GM18519 (cell line): Measurements from ENCODE around the gene ICE1.
"Not testable (repeated sequence)": the region's sequence is repeated elsewhere in the genome, so short reads cannot be mapped to it uniquely, and the experiment has no call there.

Experiments used
- ATAC-seq: cut with Tn5 transposase; IDR thresholded peaks from one replicate; pipeline ENCODE4 v1.9.1; 2021; ENCODE audit warnings: mild to moderate bottlenecking, moderate library complexity; ENCODE audit not compliant: unreplicated experiment, low FRiP score

Gene ICE1

GRCh38 chr5:5395093-5395492 lies 27.4 kb upstream of the ICE1 start:
- ATAC-seq: not testable (repeated sequence)

GRCh38 chr5:5398071-5398470 lies 24.4 kb upstream of the ICE1 start:
- no peak for ATAC-seq

GRCh38 chr5:5401095-5401494 lies 21.4 kb upstream of the ICE1 start:
- ATAC-seq: no peak

GRCh38 chr5:5403741-5404140 lies 18.7 kb upstream of the ICE1 start:
- ATAC-seq: no peak

GRCh38 chr5:5404381-5404780 lies 18.1 kb upstream of the ICE1 start:
- no peak for ATAC-seq

- no peak for ATAC-seq
These were observed 17.0 kb upstream of the ICE1 start for GRCh38 chr5:5405441-5405840.

GRCh38 chr5:5407924-5408323 lies 14.6 kb upstream of the ICE1 start:
- ATAC-seq: no peak

GRCh38 chr5:5409151-5409810 lies 13.2 kb upstream of the ICE1 start:
- ATAC-seq: no peak

GRCh38 chr5:5413856-5414255 lies 8.6 kb upstream of the ICE1 start:
- not testable (repeated sequence) for ATAC-seq

GRCh38 chr5:5414999-5415398 lies 7.5 kb upstream of the ICE1 start:
- no peak for ATAC-seq

- no peak for ATAC-seq
These were observed 5.7 kb upstream of the ICE1 start for GRCh38 chr5:5416733-5417132.

- ATAC-seq: no peak
These were observed 4.5 kb upstream of the ICE1 start for GRCh38 chr5:5418006-5418405.

GRCh38 chr5:5418764-5419163 lies 3.7 kb upstream of the ICE1 start:
- ATAC-seq: no peak

GRCh38 chr5:5419291-5420210 lies 2.9 kb upstream of the ICE1 start:
- no peak for ATAC-seq

- ATAC-seq: no peak
These were observed 2.2 kb upstream of the ICE1 start for GRCh38 chr5:5420251-5420650.

GRCh38 chr5:5421149-5421960 lies 1.1 kb upstream of the ICE1 start:
- no peak for ATAC-seq

- ATAC-seq: peak; percentile 6
These were observed 490 bp downstream of the ICE1 start for GRCh38 chr5:5422819-5423515.

GRCh38 chr5:5423586-5423985 lies 1.1 kb downstream of the ICE1 start:
- ATAC-seq: no peak

GRCh38 chr5:5424736-5425135 lies 2.3 kb downstream of the ICE1 start:
- no peak for ATAC-seq

- no peak for ATAC-seq
These were observed 7.7 kb downstream of the ICE1 start for GRCh38 chr5:5430136-5430535.
